ENCODE measurements around the gene APBA2.

Gene APBA2

DNA sequence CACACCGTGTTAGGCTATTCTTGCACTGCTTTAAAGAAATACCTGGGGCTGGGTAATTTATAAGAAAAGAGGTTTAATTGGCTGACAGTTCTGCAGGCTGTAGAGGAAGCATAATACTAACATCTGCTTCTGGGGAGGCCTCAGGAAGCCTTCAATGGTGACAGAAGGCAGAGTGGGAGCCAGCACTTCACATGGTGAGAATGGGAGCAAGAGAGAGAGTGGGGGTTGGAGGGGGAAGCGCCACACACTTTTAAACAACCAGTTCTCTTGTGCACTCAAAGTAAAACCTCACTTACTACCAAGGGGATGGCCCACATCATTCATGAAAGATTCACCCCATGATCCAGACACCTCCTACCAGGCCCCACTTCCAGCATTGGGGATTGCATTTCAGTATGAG, 181.1 kb downstream of the APBA2 start:
- no peak for DNase-seq

DNA sequence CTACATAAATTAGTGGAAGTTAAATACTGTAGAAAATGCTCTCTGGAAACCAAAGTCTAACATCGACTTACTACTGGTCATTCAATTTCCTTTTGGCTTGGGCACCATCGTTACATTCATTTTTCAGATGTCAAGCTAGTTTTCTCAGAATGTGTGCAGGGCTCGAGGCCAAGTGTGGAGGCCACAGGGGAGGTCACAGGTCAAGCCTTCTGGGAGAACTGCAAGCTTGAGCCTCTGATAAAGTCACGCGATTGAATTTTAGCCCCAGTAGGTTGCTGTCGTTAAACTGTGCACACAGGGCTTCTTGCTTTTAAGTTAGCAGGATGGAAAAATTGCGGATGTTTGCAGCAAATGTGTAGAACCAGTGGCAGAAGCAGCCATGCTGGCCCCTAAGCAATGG, 182.2 kb downstream of the APBA2 start:
- no peak for DNase-seq

DNA sequence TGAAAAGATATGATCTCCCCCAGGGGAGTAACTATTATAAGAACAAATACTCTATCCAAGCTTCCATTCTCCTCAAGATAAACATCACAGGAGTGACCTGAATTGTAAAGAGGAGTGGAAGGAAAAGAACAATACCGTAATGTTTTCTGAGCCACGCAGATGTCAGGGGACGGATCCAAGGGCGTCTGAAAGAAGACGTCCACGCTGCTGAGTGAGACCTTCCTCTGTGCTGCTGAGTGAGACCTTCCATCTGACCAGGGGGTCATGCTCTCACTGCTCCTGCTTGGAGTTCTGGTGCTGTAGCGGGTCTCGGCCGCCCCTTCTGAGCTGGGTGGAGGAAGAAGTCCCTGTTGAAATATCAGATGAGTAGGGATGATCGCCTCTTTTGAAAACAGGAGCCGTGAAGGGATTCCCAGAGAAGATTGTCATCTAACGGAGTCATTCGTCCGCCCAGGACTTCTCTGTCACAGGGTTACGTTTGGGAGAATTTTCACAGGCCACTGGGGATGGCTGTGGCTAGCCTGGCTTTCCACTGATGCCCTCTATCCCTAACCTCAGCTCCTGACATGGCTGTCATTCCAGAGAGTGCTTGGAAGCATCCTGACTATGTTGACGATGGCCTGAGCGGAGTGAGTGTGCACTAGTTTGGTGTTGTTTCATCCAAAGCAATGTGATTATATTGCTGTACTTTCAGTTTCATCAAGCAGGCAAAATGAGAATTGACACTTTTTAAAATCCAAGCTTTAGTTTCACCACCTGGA, 184.9 kb downstream of the APBA2 start:
- no peak for DNase-seq

DNA sequence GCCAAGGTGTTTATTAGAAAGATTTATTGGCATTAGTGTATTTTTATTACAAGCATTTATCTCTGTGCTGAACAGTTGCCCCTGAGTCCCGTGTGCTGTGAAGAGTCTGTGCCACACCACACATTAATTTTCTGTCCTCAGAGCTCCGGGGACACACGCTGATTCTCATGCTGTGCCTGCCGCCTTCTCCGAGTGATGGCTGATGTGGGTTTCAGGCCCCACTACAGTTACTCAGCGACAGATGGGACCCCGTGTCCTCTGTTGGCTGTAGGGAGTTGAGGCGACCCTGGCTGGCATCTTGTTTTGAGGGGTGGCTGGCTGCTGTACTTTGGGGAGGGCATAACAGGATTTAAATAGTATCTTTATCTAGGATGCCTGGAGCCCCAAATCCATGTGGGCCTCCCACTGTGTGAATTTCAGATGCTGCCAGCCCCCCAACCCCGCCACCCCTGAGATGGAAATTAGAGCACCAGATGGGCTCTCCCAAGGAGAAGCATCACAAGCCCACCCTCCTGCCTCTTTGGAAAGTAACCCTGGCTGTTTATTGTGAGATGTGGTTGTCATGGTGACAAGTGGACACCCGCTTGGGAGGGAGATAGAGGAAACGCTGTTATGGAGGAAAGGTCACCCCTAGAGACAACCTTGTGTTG, 185.6 kb downstream of the APBA2 start:
- no peak for DNase-seq

DNA sequence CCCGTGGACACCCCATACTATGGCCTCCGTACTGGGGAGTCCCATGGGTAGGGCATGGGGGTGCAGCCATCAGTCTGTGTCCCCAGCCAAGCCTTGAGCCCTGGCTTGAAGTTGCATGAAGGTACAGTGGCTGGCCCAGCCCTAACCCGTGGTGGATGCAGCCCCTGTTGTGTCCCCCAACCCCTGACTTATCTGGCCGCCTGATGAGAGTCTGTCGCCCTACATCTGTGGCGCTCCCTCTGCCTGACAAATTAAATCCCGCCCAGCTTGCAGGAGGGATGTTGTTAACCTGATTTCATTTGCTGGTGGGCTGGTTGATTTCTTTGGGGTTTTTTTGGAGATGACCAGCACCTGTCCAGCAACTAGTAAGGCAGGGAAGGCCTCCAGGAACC, 186.1 kb downstream of the APBA2 start:
- no peak for DNase-seq

DNA sequence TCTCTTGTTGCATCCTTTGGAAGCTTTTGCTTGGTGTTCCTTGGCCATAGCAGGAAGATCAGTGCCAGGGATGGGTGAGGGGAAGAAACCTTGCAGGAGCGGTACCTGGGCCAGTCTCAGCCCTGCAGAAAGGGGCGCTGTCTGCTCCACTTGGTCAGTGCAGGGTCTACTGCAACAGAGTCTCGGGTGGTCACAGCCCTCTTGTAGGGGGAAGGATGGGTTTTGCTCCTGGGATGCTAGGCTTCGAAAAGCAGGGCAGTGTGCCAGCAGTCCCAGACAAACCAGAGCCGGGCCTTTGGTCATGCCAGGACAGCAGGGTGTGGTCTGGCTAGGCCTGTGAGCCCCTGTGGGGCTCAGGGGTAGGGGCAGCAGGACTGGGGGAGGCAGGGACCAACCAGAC, 186.7 kb downstream of the APBA2 start:
- no peak for DNase-seq

DNA sequence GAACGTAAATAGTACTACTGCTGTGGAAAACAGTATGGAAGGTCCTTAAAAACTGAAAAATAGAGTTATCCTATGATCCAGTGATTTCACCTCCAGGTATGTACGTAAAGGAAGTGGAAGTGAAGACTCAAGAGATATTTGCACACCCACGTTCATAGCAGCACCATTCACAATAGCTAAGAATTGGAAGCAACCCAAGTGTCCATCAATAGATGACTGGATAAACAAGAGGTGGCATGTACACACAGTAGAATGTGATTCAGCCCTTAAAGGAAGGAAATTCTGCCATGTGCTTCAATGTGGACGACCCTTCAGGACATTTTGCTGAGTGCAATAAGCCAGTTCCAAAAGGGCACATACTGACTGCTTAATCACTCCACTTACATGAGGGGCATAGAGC, 188.3 kb downstream of the APBA2 start:
- no peak for DNase-seq

DNA sequence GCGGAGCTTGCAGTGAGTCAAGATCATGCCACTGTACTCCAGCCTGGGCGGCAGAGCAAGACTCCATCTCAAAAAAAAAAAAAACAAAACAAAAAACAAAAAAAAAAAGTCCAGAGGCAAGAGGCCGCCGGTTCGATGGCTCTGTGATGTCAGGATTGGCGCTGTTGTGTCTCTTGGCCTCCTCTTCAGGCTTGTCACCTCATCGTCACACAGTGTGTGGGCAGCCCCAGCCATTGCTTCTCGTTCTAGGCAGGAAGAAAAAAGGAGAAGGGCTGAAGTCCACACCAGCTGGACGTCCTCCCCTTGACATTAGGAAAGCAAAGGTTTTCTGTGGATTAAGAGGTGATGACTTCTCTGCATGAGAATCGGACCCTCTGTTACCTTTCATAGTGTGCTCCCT, 192.8 kb downstream of the APBA2 start:
- no peak for DNase-seq

DNA sequence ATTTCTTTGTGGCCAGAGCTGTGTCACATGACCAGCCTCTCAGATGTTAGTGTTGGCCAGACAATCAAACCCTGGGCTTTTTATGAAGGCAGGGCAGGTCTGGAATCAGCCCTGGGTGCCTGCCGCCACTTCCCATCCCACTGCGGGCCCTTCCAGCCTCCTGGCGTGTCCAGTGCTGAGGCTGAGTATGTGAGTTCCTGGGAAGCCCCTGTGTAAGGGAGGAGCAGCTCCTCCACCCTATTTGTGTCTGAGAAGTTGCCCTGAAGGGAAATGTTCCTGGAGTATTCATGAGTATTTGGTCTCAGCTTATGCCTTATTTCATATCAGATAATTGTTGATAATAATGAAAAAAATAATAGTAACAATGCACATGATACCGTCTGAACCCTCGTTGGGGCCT, 193.7 kb downstream of the APBA2 start:
- no peak for DNase-seq

DNA sequence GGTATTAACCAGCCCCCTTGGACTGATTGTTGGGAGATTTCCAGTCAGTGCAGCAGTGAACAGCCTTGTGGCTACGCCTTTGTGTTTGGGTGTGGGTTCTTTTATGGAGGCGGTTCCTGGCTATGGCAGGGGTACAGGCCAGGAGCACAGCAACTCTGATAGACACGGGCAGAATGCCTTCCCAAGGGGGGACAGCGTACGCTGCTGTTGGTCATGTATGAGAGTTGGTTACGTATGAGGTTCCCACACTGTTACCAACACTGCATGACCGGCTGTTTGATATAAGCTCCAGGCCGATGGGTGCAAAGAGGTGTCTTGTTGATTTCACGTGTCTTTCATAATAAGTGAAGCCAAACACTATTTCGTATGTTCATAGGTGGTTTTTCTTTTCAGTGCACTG, 196.0 kb downstream of the APBA2 start:
- no peak for DNase-seq

DNA sequence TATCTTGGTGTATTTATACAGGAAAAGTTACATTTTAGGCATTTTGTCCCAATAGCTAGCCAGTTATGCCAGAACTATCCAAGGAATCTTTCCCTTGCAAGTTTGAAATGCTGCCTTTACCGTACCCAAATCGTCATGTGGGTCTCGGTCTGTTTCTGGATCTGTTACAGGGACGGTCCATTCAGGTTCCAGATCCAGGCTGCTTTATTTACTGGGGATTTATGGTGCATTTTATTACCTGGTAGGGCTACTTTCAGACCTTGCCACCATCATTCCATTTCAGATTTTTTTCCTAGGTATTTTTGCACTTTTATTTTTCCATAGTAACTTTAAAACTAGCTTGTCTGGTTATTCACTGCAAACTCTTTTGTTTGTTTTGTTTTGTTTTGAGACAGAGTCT, 197.4 kb downstream of the APBA2 start:
- no peak for DNase-seq

DNA sequence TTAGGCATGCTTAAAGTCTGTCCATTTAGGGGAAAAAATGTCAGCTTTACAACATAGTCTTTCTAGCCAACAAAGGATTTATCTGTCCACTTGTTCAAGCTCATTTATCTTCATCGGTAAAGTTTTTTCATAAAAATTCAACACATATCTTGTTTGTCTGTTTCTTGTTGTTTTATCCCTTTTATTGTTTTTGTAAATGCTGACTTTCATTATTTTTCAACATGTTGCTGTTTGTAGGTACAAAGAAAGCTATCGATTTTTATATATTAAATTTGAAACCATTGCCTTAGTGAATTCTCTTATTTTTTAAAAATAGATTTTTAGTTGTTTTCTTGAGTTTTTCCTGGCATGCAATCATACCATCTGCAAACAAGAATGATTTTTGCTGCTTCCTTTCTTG, 198.1 kb downstream of the APBA2 start:
- DNase-seq = no peak

DNA sequence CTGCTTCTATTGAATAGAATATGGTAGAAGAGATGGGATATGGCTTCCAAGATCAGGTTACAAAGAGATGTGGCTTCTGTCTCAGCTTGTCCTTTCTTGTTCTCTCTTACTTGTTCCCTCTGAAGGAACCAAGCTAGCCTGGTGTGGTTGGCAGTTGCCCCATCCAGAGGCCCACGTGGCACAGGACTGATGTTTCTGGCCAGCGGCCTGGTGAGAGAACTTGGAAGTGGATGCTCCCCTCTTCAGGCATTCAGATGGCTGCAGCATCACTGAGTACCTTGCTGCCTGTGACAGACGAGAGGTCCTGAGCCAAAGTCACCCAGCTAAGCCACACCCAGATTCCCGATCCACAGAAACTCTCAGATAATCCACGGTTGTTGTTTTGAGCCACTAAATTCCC, 200.2 kb downstream of the APBA2 start:
- no peak for DNase-seq

DNA sequence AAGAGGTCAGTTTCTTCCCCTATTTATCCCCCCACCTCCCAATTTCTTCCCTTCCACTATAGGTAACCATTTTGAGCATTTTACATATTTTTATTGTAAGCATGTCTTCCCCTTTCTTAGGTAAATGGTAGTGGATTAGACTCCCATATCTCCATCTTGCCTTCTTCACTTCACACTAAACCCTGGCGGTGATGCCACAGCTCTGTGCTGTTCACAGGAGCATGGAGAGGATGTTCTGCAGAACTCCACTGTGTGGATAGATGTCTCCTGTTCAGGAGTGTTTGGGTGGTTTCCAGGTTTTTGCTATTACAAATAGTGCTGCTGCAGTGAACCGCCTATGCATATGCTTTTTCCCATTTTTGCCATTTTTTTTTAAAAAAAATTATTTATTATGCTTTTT, 201.1 kb downstream of the APBA2 start:
- DNase-seq = no peak

DNA sequence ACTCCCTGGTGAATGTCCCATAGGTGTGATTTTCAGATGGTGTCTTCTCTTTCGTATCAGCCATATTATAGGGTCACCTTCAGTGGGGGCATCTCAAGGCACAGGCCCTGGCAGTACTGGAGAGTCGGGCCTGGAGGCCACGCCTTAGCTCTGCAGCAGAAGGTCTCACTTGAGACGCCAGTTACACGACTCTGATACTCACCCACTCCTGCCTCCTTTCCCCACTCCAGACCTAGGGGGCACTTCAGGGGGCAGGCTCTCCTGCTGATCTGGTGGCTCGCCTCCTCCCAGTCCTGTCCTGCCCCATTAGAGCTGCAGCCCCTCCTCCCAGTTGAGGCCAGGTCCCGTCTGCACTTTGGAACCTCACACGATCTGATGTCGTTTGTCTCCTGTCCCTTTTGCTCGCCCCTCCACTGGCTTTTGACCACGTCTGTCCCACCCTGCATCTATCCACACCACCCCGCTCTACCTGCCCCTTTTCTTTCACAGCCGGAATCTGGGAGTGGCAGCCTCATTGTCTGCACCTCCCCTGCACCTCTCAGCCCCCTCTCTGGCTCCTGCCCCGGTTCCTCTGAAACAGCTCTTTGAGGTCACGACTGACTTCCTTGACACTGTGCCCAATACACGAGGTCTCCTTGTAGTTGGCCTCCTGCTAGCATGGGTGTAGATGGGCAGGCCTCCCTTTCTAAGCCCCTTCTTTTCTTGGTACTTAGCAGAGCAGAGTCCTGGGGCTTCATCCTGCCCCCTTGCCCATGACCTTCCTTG, 201.9 kb downstream of the APBA2 start:
- no peak for DNase-seq

DNA sequence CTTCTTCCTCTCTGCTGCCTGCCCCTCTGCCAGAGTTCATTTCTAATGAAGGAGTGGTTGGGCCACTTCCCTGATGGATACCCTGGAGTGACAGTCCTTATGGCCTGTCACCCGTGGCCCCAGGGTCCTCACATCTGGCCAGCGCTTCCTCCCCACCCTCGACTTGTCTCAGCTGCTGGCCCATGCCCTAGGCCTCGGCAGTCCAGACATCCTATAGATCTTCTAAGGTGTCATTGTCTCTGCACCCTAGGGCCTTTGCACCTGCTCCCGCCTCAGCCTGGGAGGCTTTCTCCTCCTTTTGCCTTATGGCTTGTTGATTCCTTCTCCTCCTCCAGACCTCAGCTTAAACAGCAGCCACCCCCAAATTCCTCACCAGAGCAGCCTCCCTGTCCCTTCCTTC, 202.9 kb downstream of the APBA2 start:
- DNase-seq = no peak

DNA sequence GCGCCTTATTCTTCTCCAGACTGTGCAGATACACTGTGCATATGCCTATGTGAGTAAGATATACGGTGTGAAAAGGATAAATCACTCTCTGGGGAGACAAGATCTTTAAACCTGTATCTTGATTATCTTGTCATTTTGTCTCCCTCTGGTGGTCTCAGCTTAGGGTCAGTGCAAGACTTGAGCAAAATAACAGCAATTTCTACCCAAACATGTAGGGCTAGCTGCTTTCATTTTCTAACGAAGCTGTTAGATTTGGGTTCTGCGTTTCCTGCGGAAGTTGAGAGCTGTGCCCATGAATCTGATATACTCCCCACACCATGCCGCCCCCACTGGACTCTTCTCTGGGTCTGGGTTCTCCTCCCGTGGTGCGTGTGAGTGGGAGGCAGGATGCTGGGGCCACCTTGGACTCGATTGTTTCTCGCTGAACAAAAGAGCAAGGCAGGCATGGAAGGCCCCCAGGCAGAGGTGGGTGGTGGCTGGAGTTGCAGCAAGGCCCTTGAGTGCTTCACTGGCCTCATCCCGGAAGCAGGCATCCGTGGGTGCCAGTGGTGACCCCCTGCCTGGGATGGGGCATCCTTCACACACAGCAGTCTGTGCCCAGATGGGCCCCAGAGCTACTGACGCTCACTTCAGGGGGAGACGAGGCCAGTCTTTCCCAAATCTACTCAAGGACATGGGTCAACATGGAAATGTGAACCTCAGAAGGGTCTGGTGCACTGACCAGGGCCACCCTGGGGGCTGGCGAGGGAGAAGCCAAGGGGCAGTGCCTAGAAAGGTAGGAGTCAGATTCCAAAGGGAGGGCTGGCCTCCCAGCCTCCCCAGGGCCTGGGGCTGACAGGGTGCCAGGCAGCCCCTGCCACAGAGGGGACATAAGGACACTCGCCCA, 204.2 kb downstream of the APBA2 start:
- no peak for DNase-seq

DNA sequence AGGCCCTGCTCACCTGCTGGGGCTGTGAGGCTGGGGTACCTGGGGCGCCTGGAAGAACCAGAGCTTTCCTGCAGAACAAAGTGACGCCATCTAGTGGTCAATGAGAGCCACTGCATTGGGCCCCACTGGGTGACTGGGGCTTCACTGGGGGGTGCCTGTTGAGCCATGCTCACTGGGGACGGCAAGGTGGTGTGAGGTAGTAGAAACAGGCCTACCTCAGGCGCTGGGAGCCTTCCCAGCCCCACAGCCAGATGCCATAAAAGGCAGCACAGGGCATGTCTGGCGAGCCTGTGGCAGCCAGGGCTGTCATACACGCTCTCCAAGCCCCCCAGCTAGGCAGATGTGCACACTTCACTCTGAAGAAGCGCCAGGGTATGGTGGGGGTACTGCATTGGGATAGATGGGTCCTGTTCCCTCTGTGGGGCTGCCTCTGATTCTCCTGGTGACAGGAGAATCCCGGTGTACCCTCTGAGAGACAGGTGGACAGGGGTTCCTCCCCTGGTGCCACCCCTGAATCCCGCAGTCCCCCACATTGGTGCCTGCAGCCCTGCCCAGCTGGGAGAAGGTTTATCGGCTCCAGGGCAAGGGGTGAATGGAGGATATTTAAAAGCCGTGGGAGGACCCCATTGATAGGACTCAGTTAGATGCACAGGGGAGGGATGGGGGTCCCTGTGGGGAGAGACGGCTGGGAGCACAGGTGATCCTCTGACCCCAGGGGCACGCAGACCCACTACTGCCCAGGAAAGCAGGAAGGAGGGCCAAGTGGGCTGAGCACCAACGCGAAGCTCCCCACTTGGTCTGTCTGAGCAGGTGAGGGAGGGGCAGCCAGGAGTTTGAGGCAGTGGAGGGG, 205.1 kb downstream of the APBA2 start:
- no peak for DNase-seq

DNA sequence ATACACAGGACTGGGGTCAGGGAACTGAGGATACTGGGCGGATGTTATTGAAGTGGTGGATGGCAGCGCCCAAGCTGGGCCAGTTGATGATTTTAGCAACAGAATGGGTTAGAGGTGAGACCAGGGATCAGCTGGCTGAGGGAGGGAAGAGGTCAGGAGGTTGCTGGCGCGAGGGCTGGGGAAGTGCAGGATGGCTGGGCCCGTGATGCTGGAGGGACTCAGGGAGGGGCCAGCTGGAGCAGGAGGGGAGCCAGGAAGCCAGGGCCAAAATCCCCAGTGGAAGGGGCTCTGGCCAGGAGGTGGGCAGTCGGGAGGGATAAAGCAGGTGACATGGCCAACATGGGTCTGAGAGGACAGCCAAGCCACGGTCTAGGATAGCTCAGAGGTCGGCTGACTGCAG, 205.9 kb downstream of the APBA2 start:
- no peak for DNase-seq

DNA sequence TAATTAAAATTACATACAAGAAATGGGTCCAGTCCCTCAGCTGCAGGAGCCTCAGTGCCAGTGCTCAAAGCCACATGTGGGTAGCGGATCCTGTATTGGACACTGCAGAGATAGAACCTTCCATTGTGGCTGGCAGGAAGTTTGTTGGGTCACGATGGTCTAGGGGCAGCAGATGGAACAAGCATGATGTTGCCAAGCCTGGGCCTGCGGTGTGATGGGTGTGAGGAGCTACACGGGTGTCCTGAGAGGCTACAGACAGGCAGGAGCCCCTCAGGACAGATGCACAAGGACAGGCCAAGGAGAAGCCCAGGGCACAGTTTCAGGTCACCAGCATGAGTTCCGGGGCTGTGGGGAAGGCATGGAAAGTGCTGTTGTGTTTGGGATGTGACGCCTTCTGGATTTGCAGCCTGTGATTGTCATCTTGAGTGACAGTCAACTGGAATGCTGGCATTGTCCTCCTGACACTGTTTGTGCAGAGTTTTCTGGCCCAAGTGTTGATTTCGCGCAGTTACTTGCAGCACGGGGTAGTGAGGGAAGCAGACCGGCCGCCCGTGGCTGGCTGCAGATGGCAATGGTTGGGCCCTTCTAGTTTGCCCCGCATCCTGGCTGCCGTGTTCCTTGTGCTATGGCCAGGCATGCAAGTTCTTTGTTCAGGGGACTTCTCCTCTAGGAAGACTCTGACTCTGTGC, 206.7 kb downstream of the APBA2 start:
- no peak for DNase-seq

DNA sequence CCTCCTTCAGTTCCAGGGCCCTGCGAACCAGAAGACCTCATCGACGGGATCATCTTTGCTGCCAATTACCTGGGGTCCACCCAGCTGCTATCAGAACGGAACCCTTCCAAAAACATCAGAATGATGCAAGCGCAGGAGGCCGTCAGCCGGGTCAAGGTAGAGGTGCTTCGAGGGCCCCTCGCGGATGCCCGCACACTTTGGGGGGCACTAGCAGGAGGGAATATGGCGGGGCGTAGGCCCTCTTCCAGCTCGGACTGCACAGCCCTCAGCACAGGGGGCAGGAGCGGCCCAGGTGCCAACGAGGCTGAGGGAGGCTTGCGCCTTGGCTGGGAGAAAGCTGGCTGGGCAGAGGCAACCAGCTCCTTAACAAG, 207.3 kb downstream of the APBA2 start:
- DNase-seq = no peak
